ENCODE results near the gene DNM3.

GRCh38 chr1:172351346-172351745 is 510.0 kb downstream of the DNM3 start:
- TF ChIP-seq FOXM1 (IDR thresholded peaks at IDR 0.05; ENCODE audit: borderline replicate concordance), result no peak
- TF ChIP-seq PKNOX1 (IDR thresholded peaks at IDR 0.05), result no peak
- TF ChIP-seq ARNT (IDR thresholded peaks at IDR 0.05), result no peak
- TF ChIP-seq SUZ12 (IDR thresholded peaks at IDR 0.05), result no peak
- no peak for TF ChIP-seq SP1 (IDR thresholded peaks at IDR 0.05)
- TF ChIP-seq NFRKB (IDR thresholded peaks at IDR 0.05), result no peak
- TF ChIP-seq FOXA1 (IDR thresholded peaks at IDR 0.05), result no peak
- no peak for TF ChIP-seq FOXK2 (IDR thresholded peaks at IDR 0.05)
- TF ChIP-seq L3MBTL2 (conservative IDR thresholded peaks at IDR 0.05), result no peak
- no peak for TF ChIP-seq ZNF384 (IDR thresholded peaks at IDR 0.05)
- no peak for TF ChIP-seq BHLHE40 (IDR thresholded peaks at IDR 0.05; ENCODE audit: borderline replicate concordance)
